ENCODE results near the gene PEMT.
A peak's percentile ranks its signal among the peaks of the same experiment; 100 is the strongest.

The PEMT gene

GRCh38 chr17:17505610-17506171, 85.8 kb downstream of the PEMT start:
- H3K36me3 ChIP-seq (ENCODE audit: control insufficient read depth in 1 of 2, insufficient read depth in 2 of 2, low read length in 2 of 2) = no peaks in the 10 kb centered on the region
- no peak overlapping the region for H2BK12ac ChIP-seq (ENCODE audit: low read length)
- H4K12ac ChIP-seq (ENCODE audit: low read depth, low read length) = no peak overlapping the region
- no peak overlapping the region for H3K18ac ChIP-seq (ENCODE audit: low read length)
- no peak overlapping the region for H3K14ac ChIP-seq (ENCODE audit: low read length)
- H2BK5ac ChIP-seq (ENCODE audit: low read depth, low read length, poor library complexity) = no peak overlapping the region
- H3K4me1 ChIP-seq (ENCODE audit: control insufficient read depth in 1 of 2, insufficient read depth in 2 of 2, low read length in 2 of 2) = no peaks in the 10 kb centered on the region
- H2AK5ac ChIP-seq (ENCODE audit: low read length) = no peak overlapping the region
- no peak overlapping the region for H3K4ac ChIP-seq (ENCODE audit: low read depth, low read length)
- no peak overlapping the region for H3K4me2 ChIP-seq (ENCODE audit: low read length)
- H3K27ac ChIP-seq (ENCODE audit: low read depth, low read length) = no peak overlapping the region
- no peak overlapping the region for H3K4me3 ChIP-seq (ENCODE audit: low read depth, low read length)
- WGBS (ENCODE audit: extremely low coverage, insufficient coverage, insufficient read length) = no CpG with 5 or more reads among the region's 22 CpGs
- H3K23ac ChIP-seq (ENCODE audit: low read length) = no peak overlapping the region
- no peaks in the 10 kb centered on the region for H3K27me3 ChIP-seq (ENCODE audit: insufficient read depth, low read length)
- H3K79me2 ChIP-seq (ENCODE audit: control insufficient read depth, insufficient read depth, low read length, poor library complexity) = no peaks in the 10 kb centered on the region
- peaks cover 2% of the 10 kb centered on the region for H3K9me3 ChIP-seq (ENCODE audit: insufficient read depth, low read depth, low read length)
- H3K79me1 ChIP-seq (ENCODE audit: low read length) = no peaks in the 10 kb centered on the region
- H3K9ac ChIP-seq (ENCODE audit: low read length) = no peak overlapping the region
- no peak overlapping the region for H4K8ac ChIP-seq (ENCODE audit: low read depth, low read length)
- H2BK120ac ChIP-seq (ENCODE audit: insufficient read depth, low read length, poor library complexity) = no peak overlapping the region
- no peak overlapping the region for H4K91ac ChIP-seq (ENCODE audit: low read depth, low read length)
- no peak overlapping the region for H2AFZ ChIP-seq (ENCODE audit: insufficient read depth, low read length, poor library complexity)
- DNase-seq = no peak

DNA sequence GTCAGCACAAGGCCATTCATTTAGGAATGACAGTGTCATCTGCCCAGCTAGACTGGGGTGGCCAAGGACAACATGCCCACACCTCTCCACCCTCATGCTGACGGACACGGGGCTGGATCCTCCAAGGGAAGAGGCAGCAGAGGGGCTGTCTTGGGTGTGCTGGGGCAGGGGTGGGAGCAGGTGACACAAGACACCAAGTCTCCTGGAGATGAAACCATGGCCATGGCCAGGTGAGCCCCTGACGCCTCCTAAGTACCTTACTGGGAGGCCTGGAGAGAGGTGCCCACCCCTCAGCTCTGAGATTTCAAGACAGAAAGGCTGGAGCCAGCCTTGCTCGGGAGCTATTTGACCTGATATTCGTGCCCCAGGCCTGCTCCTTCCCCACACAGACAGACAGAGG, 86.4 kb downstream of the PEMT start:
- Histone ChIP-seq H2AK5ac (ENCODE audit: low read length) (no peak overlapping the region), H3K4me1 (ENCODE audit: control insufficient read depth in 1 of 2, insufficient read depth in 2 of 2, low read length in 2 of 2) (no peaks in the 10 kb centered on the region), H3K36me3 (ENCODE audit: control insufficient read depth in 1 of 2, insufficient read depth in 2 of 2, low read length in 2 of 2) (no peaks in the 10 kb centered on the region), H3K4me2 (ENCODE audit: low read length) (no peak overlapping the region), H3K9ac (ENCODE audit: low read length) (no peak overlapping the region), H2AFZ (ENCODE audit: insufficient read depth, low read length, poor library complexity) (no peak overlapping the region), H3K4ac (ENCODE audit: low read depth, low read length) (no peak overlapping the region), H3K79me1 (ENCODE audit: low read length) (no peaks in the 10 kb centered on the region), H4K91ac (ENCODE audit: low read depth, low read length) (no peak overlapping the region), H4K8ac (ENCODE audit: low read depth, low read length) (no peak overlapping the region), H3K79me2 (ENCODE audit: control insufficient read depth, insufficient read depth, low read length, poor library complexity) (no peaks in the 10 kb centered on the region), H3K27me3 (ENCODE audit: insufficient read depth, low read length) (no peaks in the 10 kb centered on the region), H2BK12ac (ENCODE audit: low read length) (no peak overlapping the region), H3K23ac (ENCODE audit: low read length) (no peak overlapping the region), H3K27ac (ENCODE audit: low read depth, low read length) (no peak overlapping the region), H3K14ac (ENCODE audit: low read length) (no peak overlapping the region), H2BK120ac (ENCODE audit: insufficient read depth, low read length, poor library complexity) (no peak overlapping the region), H3K4me3 (ENCODE audit: low read depth, low read length) (no peak overlapping the region), H4K12ac (ENCODE audit: low read depth, low read length) (no peak overlapping the region), H3K9me3 (ENCODE audit: insufficient read depth, low read depth, low read length) (peaks cover 2% of the 10 kb centered on the region), H2BK5ac (ENCODE audit: low read depth, low read length, poor library complexity) (no peak overlapping the region), H3K18ac (ENCODE audit: low read length) (no peak overlapping the region)
- WGBS (ENCODE audit: extremely low coverage, insufficient coverage, insufficient read length) = no CpG with 5 or more reads among the region's 5 CpGs
- no peak for DNase-seq

DNA sequence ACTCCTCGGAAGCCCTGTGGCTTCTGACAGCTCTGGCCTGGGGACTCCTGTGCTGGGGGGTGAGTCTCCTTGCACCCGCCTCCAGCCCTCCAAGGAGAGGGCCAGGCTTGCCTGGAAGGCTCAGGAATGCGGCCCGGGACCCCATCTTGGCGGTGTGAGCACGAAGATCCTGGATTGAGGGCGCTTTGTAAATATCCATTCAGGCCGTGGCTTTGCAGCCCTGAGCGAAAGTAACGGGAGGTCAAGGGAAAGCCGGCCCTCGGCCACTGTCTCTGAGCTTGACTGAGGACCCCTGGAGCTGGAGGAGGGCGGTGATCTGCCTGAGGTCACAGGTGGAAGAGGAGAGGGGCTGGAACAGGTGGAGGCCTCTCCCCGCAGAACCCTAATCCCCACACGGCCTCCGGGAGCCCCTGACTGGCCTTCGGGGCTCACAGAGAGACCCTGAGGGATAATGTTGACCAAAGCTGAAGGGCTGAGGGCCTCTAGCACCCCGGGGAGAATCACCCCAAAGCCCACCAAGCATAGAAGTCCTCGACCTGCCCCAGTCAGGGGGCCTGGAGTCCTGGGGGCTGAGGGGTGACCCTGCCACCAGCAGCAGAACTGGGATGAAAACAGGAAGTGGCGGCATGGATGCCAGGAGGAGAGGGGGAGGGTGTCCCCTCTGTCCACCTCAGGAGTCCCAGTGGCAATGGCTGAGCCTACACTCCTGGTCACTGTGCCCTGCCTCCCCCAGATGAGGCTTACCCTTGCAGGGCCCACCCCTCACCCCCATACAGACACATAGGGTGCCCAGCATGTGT, 87.0 kb downstream of the PEMT start:
- H2AK5ac ChIP-seq (ENCODE audit: low read length) = no peak overlapping the region
- no peak overlapping the region for H3K4me2 ChIP-seq (ENCODE audit: low read length)
- H3K27me3 ChIP-seq (ENCODE audit: insufficient read depth, low read length) = no peaks in the 10 kb centered on the region
- no peak overlapping the region for H4K91ac ChIP-seq (ENCODE audit: low read depth, low read length)
- no peak for DNase-seq
- no peak overlapping the region for H2AFZ ChIP-seq (ENCODE audit: insufficient read depth, low read length, poor library complexity)
- no peak overlapping the region for H3K9ac ChIP-seq (ENCODE audit: low read length)
- H3K36me3 ChIP-seq (ENCODE audit: control insufficient read depth in 1 of 2, insufficient read depth in 2 of 2, low read length in 2 of 2) = no peaks in the 10 kb centered on the region
- no peaks in the 10 kb centered on the region for H3K79me1 ChIP-seq (ENCODE audit: low read length)
- no peak overlapping the region for H3K4ac ChIP-seq (ENCODE audit: low read depth, low read length)
- no peak overlapping the region for H3K23ac ChIP-seq (ENCODE audit: low read length)
- no peak overlapping the region for H4K8ac ChIP-seq (ENCODE audit: low read depth, low read length)
- H3K4me3 ChIP-seq (ENCODE audit: low read depth, low read length) = no peak overlapping the region
- H3K14ac ChIP-seq (ENCODE audit: low read length) = no peak overlapping the region
- no peak overlapping the region for H4K12ac ChIP-seq (ENCODE audit: low read depth, low read length)
- no peak overlapping the region for H2BK12ac ChIP-seq (ENCODE audit: low read length)
- no peak overlapping the region for H2BK5ac ChIP-seq (ENCODE audit: low read depth, low read length, poor library complexity)
- H2BK120ac ChIP-seq (ENCODE audit: insufficient read depth, low read length, poor library complexity) = no peak overlapping the region
- H3K9me3 ChIP-seq (ENCODE audit: insufficient read depth, low read depth, low read length) = peaks cover 4% of the 10 kb centered on the region
- no peak overlapping the region for H3K27ac ChIP-seq (ENCODE audit: low read depth, low read length)
- H3K18ac ChIP-seq (ENCODE audit: low read length) = no peak overlapping the region
- no peaks in the 10 kb centered on the region for H3K79me2 ChIP-seq (ENCODE audit: control insufficient read depth, insufficient read depth, low read length, poor library complexity)
- no CpG with 5 or more reads among the region's 20 CpGs for WGBS (ENCODE audit: extremely low coverage, insufficient coverage, insufficient read length)
- H3K4me1 ChIP-seq (ENCODE audit: control insufficient read depth in 1 of 2, insufficient read depth in 2 of 2, low read length in 2 of 2) = no peaks in the 10 kb centered on the region

- Histone ChIP-seq H2AK5ac (ENCODE audit: low read length) (no peak overlapping the region), H3K4me1 (ENCODE audit: control insufficient read depth in 1 of 2, insufficient read depth in 2 of 2, low read length in 2 of 2) (no peaks in the 10 kb centered on the region)
These were observed 87.9 kb downstream of the PEMT start for GRCh38 chr17:17503566-17504130.

More at GRCh38 chr17:17503566-17504130, 87.9 kb downstream of the PEMT start:
- H2BK5ac ChIP-seq (ENCODE audit: low read depth, low read length, poor library complexity) = no peak overlapping the region
- H3K4me3 ChIP-seq (ENCODE audit: low read depth, low read length) = peak overlapping the region; percentile 22
- no peaks in the 10 kb centered on the region for H3K79me1 ChIP-seq (ENCODE audit: low read length)
- no peak overlapping the region for H4K8ac ChIP-seq (ENCODE audit: low read depth, low read length)
- no peak overlapping the region for H3K27ac ChIP-seq (ENCODE audit: low read depth, low read length)
- no peak for DNase-seq
- WGBS (ENCODE audit: extremely low coverage, insufficient coverage, insufficient read length) = no CpG with 5 or more reads among the region's 7 CpGs
- no peak overlapping the region for H4K91ac ChIP-seq (ENCODE audit: low read depth, low read length)
- H3K9me3 ChIP-seq (ENCODE audit: insufficient read depth, low read depth, low read length) = peaks cover 4% of the 10 kb centered on the region
- H3K79me2 ChIP-seq (ENCODE audit: control insufficient read depth, insufficient read depth, low read length, poor library complexity) = no peaks in the 10 kb centered on the region
- H3K9ac ChIP-seq (ENCODE audit: low read length) = no peak overlapping the region
- H3K4ac ChIP-seq (ENCODE audit: low read depth, low read length) = no peak overlapping the region
- no peaks in the 10 kb centered on the region for H3K27me3 ChIP-seq (ENCODE audit: insufficient read depth, low read length)
- no peak overlapping the region for H2BK120ac ChIP-seq (ENCODE audit: insufficient read depth, low read length, poor library complexity)
- no peak overlapping the region for H2BK12ac ChIP-seq (ENCODE audit: low read length)
- H3K14ac ChIP-seq (ENCODE audit: low read length) = no peak overlapping the region
- no peak overlapping the region for H3K23ac ChIP-seq (ENCODE audit: low read length)
- no peak overlapping the region for H2AFZ ChIP-seq (ENCODE audit: insufficient read depth, low read length, poor library complexity)
- no peak overlapping the region for H3K18ac ChIP-seq (ENCODE audit: low read length)
- H4K12ac ChIP-seq (ENCODE audit: low read depth, low read length) = no peak overlapping the region
- H3K4me2 ChIP-seq (ENCODE audit: low read length) = no peak overlapping the region
- no peaks in the 10 kb centered on the region for H3K36me3 ChIP-seq (ENCODE audit: control insufficient read depth in 1 of 2, insufficient read depth in 2 of 2, low read length in 2 of 2)
